ENCODE measurements around the gene FAM174C.

GRCh38 chr19:1280636-1281568 lies 5.6 kb downstream of the FAM174C start:
- no peak for TF ChIP-seq EZH2 (IDR thresholded peaks at IDR 0.05; ENCODE audit: borderline replicate concordance, low read length)
- no peak for TF ChIP-seq CTCF (IDR thresholded peaks at IDR 0.05; ENCODE audit: low read length)

Data from OCI-LY1 (cell line).